ENCODE data around the gene SLC25A29. TPM values are rescaled to one million over a fixed set of nuclear protein-coding genes. Genes with fewer than 3 reads are reported as not detected.
"Not testable (repeated sequence)": the region's sequence is repeated elsewhere in the genome, so short reads cannot be mapped to it uniquely, and the experiment has no call there.

Gene SLC25A29
- total and polyA plus RNA-seq, 8 donors = 56.0 to 105 (median 80.5) TPM

GRCh38 chr14:100298551-100299237, 7.5 kb downstream of the SLC25A29 start:
- no peaks in the 10 kb centered on the region for H3K27me3 ChIP-seq
- no peak overlapping the region for H3K4me3 ChIP-seq
- peaks cover 15 to 35% of the 10 kb centered on the region in 2 donors for H3K4me1 ChIP-seq
- no peak for TF ChIP-seq CTCF (IDR thresholded peaks at IDR 0.05)
- no peak overlapping the region for H3K27ac ChIP-seq
- no peaks in the 10 kb centered on the region for H3K9me3 ChIP-seq
- intact Hi-C loops (cut with DNase I) = no loop called here
- no peaks in the 10 kb centered on the region for H3K36me3 ChIP-seq
- no peak for ATAC-seq
- peak in 1 of 4 donors; percentile 41 for DNase-seq

GRCh38 chr14:100297320-100298300, 8.6 kb downstream of the SLC25A29 start:
- Histone ChIP-seq H3K27me3 (no peaks in the 10 kb centered on the region), H3K4me1 (peaks cover 15 to 25% of the 10 kb centered on the region in 2 donors), H3K9me3 (no peaks in the 10 kb centered on the region), H3K4me3 (no peak overlapping the region), H3K27ac (peak overlapping the region; percentile 64 to 73), H3K36me3 (peaks cover 0 to 5% of the 10 kb centered on the region in 2 donors)
- ATAC-seq (peak; percentile 96), DNase-seq (peak; percentile 70 to 87 (median 84))
- intact Hi-C loops (cut with DNase I) = no loop called here
- TF ChIP-seq CTCF (IDR thresholded peaks at IDR 0.05) = no peak

- H3K27ac ChIP-seq = peak overlapping the region; percentile 64 to 73
- H3K36me3 ChIP-seq = peaks cover 0 to 14% of the 10 kb centered on the region in 2 donors
- ATAC-seq; H3K27me3 ChIP-seq; H3K4me3 ChIP-seq; intact Hi-C loops (cut with DNase I); H3K9me3 ChIP-seq: not testable (repeated sequence)
- DNase-seq = peak in 2 of 4 donors; percentile 23 to 24
- H3K4me1 ChIP-seq = peaks cover 15 to 25% of the 10 kb centered on the region in 2 donors
Measured at GRCh38 chr14:100296729-100297128, 9.5 kb downstream of the SLC25A29 start.

DNA sequence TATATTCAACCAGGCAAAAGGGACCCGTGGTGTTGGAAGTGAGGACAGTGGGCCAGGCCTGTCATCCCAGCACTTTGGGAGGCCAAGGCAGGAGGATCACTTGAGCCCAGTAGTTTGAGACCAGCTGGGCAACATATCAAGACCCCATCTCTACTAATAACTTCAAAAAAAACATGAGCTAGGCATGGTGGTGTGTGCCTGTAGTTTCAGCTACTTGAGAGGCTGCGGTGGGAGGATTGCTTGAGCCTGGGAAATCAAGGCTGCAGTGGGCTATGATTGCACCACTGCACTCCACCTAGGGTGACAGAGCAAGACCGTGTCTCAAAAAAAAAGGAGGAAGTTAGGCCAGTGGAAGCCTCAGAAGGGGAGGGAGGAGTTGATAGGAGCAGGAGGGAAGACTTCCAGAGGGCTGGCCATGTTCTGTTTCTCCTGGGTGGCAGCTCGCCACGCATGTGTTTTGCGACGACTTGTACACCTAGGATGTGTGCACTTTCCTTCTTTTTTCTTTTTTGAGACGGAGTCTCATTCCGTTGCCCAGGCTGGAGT, 10.1 kb downstream of the SLC25A29 start:
- TF ChIP-seq CTCF (IDR thresholded peaks at IDR 0.05) = no peak
- Histone ChIP-seq H3K27ac (peak overlapping the region in 1 of 2 donors; percentile 64), H3K4me1 (peaks cover 15 to 25% of the 10 kb centered on the region in 2 donors), H3K27me3 (no peaks in the 10 kb centered on the region), H3K36me3 (peaks cover 0 to 19% of the 10 kb centered on the region in 2 donors), H3K9me3 (no peaks in the 10 kb centered on the region), H3K4me3 (no peak overlapping the region)
- intact Hi-C loops (cut with DNase I) = no loop called here
- peak in 2 of 4 donors; percentile 34 to 42 for DNase-seq
- no peak for ATAC-seq

- DNase-seq = peak in 1 of 4 donors; percentile 33
- H3K4me3 ChIP-seq = no peak overlapping the region
- peaks cover 15 to 25% of the 10 kb centered on the region in 2 donors for H3K4me1 ChIP-seq
- ATAC-seq = no peak
- H3K27me3 ChIP-seq = no peaks in the 10 kb centered on the region
- H3K27ac ChIP-seq = no peak overlapping the region
- intact Hi-C loops (cut with DNase I) = no loop called here
- TF ChIP-seq CTCF (IDR thresholded peaks at IDR 0.05) = no peak
- peaks cover 0 to 26% of the 10 kb centered on the region in 2 donors for H3K36me3 ChIP-seq
- H3K9me3 ChIP-seq = no peaks in the 10 kb centered on the region
Measured at GRCh38 chr14:100295376-100296105, 10.7 kb downstream of the SLC25A29 start.

Data from left lung (tissue), 10 donors.